HG03565 (cell line): Measurements from ENCODE around the gene EDN3.

Source experiments
- ATAC-seq: cut with Tn5 transposase; IDR thresholded peaks from one replicate; pipeline ENCODE4 v1.9.1; 2021; ENCODE audit warnings: mild to moderate bottlenecking, moderate library complexity; ENCODE audit not compliant: unreplicated experiment

The EDN3 gene

DNA sequence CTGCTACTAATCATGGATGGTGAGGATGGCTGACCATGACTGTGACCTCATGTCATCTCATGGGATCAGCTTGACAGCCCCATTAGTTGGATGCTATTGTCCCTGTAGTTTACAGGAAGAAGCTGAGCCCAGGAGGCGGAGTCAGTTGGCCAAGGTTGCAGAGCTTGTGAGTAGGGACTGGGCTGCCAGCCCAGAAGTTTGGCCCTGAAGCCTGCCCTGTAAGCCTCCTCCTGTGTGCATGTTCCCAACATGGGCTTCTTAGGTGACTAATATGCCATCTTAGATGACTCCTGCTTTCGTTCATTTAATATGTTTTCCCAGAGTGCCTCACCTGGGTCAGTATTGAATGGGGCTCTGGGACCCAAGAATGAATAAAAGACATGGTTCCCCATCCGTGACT is 6.9 kb downstream of the EDN3 start:
- ATAC-seq = no peak

DNA sequence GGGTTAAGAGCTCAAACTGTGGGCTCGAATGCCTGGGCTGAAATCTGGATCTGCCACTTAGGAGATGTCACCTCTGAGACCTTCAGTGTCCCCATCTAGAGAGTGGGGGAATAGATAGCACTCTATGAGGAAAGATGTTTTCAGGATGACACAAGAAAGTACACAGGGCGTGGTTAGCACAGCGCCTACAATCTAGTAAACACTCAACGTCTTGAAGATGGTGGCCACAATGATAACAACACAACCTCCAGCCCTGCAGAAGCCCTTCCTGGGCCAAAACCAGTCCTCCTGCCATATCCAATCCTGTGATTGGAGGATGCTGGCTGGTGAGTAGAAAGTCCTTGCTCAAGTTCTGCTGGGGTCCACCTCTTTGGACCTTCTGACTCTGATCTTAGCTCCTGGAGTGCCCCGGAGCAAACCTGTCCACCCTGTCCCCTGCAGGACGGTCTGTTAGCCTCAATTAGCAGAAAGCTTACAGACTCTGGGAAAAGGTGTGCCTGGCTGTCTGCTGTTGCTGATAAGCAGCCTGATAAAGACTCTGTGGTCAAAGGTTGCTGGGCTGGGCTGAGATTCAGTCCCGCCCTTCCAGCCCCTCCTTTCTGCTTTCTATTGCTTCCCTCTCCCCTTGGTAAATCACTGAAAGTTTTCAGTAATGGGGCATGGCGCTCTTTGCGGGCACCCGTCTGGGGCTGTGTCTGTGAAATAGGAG is 8.2 kb downstream of the EDN3 start:
- no peak for ATAC-seq

DNA sequence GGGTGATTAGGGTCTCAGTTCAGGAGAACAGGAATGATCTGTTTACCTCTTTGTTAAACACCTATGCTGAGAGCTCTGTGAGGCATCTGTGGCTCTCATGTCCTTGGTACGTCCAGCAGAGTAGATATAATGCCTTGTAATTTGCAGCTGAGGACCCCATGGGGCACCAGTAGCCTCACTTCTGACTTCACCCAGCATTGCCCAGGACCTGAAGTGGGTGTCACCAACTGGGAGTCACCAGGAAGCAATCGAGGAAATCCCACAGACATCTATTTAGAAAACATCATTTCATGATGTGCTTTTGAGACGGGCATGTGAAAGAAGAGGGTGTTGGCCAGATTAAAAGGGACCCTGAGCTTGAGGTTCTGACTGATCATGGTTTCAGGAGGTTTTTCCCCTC is 8.8 kb downstream of the EDN3 start:
- no peak for ATAC-seq

DNA sequence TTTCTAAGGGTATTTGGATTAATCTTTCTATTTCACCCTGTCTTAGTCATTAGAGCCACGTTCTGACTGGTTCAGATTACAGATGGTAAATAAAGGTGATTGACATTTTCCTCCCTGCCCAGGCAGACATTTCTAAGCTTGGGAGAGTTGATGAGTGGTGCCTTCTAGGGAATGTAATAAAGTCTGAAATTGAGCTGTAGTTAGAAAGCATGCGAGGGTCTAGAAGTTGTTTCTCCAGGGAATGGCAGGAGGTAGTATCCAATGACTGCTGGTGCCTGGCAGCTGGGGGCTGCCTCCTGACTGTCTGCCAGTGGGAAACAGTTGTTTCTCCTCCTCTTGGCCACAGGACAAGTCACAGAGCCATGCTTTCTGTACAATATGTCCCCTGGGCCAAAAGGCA is 14.6 kb downstream of the EDN3 start:
- no peak for ATAC-seq

DNA sequence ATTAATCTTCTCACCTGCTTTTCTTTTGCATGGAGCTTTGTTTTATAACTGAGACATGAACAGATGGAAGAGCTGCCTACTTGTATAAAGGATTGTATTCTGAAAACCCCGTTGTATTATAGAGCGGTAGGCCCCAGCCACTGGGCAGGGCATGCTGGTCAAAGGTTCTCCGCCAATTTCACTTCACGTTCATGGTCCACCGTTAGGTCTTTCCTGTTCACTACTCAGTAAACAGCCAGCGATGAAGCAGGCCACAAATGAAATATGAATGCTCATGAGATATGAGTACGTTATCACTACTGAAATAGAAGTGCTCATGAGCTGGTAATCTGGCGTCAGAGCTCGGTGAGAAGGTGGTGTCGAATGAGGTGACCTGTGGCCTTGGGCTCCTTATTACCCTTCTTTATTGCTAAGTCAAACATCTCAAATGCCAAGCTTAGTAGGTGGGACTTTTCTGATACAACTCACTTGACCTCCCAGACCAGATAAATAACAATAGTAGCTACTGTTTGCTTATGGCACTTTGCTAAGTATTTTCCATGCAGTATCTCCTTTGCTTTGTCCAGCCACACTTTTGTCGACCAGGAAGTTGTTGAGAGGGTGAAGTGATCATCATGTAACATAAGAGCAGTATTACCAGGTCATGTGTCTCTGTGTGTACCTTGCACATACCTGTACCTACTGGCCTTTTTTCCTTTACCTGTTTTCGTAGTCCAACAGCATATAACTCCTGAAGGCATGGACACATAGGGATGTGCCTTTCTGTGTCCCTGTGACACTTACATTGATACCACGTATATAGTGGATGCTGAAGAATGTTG is 16.7 kb downstream of the EDN3 start:
- no peak for ATAC-seq

DNA sequence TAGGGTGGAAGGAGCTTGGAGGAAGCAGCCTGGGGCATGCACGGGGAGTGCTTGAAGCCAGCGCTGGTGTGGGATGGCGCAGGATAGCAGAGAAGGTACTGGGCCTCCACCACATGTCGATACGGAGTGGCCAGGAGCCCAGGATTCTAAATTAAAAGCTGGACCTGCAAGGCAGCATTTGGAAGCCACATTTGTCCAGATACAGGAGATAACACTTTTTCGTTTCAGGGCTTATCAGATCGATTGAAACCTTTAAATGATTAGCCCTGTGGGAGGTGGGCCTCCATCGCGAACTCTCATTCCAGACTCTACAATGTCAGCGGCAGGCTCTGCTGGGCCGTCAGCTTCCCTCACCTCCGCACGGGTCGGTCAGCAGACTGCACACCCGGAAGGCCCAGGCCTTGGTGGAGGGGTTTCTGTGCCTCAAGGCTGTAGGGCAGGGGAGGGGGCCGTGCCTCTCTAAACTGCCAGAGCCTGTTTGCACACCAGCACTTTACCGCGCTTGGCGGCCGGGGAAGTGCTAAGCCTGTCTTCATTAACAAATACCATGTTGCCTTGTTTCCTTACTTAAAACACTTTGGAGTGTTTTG is 17.9 kb downstream of the EDN3 start:
- ATAC-seq = no peak

DNA sequence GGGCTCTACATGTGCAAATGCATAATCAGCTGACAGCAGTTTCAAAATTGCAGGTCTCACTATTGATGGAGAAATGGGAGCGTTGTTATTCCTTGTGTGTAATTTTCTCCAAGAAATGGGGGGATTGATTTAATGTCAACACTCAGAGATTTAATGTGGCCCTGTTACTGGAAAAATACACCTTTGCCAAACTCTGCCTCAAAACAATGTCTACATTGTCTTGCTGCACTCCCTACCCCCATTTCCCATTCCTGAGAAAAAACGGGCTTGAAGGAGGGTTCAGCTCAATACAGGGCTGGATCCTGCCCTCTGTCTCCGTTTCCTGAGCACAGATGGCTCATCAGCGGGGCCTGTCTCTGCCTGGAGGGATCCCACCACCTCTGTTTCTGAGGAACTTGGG is 18.4 kb downstream of the EDN3 start:
- ATAC-seq = no peak

DNA sequence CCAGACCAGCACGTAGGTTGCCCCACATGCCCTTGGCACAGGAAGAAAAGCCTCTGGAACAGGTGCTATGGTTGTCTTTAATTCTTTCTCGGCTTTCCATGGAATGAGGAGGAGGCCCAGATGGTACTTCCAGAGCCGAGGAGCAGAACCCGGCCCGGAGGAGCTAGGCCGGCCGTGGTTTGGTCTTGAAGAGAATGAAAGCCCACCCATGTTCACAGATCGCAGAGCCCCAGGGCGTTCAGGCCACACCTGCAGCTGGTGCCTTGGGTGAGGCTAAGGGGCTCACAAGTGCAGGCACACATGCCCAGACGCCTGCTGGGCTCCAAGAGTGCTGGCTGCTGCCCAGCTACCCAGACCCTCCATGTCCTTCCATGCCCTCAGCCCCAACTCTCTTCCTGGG is 20.0 kb downstream of the EDN3 start:
- ATAC-seq = no peak

DNA sequence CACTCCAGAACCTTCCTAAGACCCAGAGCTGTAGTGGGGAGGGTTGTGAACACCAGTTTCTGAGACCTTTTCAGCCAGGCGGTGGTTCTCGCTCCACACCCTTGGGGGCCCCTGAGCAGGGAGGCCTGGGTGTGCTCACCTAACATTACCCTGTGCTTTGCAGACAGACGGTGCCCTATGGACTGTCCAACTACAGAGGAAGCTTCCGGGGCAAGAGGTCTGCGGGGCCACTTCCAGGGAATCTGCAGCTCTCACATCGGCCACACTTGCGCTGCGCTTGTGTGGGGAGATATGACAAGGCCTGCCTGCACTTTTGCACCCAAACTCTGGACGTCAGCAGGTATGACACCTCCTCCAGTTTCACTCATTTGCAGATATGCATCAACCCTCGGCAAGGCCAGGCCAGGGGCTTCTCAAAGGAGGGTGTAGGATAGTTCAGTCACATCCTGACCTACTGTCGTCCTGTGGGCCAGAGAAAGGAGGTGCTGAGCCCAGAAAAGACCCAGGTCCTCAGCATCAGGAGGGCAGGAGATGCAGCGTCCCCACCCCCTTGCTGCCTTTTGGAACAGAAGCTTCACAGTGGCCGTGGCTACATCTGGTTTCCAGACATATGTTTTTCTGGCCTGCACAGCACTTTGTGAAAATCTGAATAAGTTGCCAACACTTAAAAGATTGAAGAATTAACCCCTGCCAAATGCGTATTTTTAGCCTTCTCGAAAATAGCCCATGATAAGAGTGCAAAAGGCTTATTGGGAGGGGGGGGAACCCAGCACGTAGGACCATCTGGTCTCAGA is 20.6 kb downstream of the EDN3 start:
- no peak for ATAC-seq

DNA sequence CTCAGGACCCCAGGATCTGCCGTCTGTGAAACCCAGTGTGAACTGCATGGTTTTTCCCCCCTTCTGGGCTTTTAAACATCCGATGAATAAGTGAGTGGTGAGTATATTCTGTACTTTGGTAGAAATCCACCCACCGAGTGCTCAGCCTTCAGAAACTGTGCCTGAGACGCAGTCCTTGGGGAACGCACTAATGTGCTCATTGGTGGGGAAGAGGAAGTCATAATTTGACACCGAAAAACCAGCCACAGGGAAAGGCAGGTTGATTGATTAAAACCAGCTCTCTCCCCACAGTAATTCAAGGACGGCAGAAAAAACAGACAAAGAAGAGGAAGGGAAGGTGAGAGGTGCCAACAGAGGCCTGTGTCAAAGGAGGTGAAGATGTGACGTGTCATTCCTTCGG is 21.7 kb downstream of the EDN3 start:
- no peak for ATAC-seq

DNA sequence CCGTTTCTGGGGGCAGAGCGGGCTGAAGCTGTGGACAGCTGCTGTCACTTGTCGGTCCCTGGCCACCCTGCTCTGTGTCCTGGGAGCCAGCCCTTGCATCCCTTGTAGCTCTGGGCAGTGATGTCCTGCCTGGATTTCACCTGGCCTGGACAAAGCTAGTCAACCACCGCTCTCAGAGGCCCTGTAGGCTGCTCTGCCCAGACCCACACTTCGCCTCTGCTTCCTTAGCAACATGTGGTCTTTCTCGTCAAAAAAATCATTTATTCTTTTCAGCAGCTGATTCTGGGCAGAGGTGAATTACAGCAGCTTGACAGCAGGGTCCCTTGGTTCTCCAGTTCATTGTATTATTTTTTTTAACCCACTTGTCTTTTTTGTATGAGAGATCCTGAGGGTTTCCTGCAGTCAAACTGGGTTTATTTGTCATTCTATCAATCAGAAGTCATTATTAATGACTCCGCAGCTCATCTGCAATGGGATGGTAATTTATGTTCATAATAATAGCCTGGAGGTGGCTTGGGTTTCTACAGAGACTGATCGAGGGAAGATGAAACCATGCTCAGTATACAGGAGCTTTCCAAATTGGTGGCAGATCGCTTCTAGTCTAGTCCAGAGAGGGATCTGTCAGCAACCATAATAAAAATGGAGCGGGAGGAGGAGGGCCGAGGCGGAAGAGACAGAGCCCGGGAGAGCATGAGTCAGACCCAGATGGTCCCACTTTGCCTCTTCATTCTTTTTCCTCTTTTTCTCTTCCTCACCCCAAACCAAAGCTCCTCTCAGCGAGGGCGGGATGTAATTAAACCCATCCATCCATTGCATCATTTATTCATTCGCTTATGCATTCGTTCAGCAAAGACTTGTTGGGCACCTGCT is 22.4 kb downstream of the EDN3 start:
- no peak for ATAC-seq

DNA sequence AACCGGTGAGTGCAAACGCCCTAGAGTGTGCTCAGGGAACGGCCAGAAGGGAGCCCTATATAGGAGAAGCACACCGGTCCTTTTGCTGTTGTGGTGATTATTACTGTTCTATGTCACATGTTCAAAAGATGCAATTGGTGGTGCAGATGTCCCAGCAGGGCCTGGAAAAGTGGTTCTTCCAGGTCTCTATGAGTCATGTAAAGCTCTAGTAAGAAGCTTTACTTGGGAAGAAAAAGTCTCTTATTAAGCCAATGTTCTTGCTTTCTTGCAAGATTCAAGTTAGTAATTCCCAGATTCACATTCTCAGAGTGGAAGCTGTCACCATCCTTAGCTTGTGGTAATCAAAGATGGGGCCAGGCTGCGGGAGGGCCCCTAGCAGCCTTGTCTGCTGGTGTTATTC is 23.3 kb downstream of the EDN3 start:
- no peak for ATAC-seq

DNA sequence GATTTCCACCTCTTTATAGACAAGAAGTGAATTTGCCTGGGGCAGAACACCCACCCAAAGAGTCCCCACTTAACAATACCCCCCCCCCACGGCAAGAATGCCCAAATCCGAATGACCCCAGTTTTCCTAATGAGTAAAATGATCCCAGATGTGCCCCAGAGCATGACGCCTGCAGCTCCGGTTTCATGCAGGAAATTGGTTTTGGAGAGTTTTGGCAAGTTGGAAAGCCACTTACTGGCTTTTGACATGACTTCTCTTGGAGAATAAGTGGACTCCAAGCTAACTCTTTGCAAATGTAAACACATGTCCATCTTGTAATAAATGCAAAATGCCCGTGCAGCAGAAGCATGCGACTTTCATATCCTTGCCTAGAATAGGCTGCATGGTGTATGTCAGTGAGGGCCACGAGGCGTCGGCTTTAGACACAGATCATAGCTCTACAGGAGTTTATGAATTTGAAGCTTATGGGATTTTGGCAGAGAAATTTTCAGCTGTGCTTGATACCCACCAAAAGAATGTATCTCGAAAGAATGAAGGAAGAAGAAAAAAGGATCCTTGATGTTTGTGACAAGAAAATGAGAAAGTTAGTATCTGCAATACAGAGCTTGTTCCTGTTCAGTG is 24.2 kb downstream of the EDN3 start:
- ATAC-seq = no peak

DNA sequence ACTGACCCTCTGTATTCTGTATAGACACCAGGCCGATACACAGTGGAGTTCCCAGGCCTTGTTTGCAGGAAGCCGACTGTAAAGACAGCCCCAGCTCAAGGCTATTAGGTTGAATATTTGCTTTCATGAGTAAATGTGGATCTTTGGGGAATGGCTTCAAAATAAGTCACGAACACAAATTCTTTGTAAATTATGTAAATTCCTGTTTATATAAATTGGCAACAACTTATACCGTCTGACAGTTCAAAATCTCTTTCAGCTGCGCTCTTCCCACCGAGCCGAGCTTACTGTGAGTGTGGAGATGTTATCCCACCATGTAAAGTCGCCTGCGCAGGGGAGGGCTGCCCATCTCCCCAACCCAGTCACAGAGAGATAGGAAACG is 24.7 kb downstream of the EDN3 start:
- ATAC-seq = no peak

DNA sequence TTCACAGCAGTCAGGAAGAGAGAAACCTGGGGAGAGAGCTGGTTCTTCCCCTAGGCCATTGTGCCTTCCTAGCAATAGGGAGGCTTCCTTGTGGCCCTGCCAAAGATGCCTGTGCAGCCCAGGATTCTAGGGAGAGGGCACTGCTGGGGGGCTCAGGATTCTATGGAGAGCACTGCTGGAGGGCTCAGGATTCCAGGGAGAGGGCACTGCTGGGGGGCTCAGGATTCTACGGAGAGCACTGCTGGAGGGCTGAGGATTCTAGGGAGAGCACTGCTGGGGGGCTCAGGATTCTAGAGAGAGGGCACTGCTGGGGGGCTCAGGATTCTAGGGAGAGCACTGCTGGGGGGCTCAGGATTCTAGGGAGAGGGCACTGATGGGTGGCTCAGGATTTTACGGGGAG is 25.8 kb downstream of the EDN3 start:
- no peak for ATAC-seq

DNA sequence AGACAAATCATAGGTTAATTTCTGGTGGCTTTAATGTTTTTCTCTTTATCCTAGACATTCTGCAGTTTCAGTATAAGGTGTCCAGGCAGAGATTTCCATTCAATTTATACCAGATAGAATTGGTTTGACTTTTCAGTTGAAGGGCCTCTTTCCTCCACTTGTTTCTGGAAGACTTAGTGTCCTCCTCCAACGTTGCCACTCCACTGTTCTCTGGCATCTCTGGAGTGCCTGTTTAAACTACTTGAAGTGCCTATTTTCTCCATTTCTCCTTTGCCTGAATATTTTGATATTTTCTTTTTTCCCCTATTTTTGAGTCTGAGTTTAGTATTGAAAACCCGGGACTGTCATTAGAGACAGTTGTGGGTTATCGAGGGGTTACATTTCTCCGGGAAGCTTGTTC is 27.7 kb downstream of the EDN3 start:
- ATAC-seq = no peak

DNA sequence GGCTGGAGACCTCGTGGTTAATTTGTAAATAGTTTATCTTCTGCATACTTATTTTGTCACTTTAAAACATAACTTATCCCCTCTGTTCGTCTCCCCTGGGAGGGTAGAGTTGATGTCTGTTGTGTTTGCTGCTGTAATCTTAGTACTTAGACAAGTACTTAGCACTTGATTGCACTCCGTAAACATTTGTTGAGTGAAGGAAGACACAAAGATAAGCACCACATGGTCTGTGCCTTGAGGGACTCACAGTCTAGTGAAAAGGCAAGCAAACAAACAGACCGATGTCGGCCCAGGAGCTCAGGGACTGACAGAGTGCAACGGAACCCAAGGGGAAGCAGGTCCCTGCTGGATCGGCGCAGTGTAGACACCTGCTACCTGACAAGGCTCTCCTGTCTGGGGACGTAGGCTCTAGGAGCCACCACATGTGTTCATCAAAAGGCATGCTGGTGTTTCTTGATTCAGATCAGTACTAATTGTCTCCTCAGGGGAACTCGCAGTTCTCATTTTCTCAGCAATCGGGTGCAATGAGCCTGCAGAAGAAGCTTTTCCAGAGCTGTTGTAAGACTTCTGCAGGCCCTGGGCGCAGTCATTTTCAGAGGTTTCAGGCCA is 31.4 kb downstream of the EDN3 start:
- ATAC-seq = no peak

DNA sequence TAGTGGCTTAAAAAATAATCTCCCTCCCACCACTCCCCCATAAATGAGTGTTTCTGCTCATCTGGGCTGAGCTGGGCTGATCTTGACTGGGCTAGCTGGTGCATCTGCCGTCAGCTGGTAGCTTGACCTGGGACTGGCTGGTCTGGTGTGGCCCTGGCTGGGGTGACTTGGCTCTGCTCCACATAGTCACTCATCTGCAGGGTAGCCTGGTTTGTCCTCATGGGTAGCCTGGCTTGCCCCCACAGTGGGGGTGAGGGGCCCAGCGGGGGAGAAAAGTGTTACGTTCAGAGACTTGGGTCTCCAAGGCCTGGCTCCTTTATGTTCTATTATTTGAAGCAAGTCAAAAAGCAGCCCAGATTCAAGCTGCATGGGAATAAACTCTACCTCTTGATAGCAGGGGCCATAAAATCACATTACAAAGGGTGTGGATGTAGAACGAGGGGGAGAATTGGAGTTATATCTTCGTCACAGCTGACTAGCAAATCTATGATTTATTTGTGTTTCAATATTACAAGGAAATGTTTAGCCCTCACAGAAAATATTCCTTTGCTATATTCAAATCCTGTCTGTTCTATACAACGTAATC is 32.9 kb downstream of the EDN3 start:
- no peak for ATAC-seq

DNA sequence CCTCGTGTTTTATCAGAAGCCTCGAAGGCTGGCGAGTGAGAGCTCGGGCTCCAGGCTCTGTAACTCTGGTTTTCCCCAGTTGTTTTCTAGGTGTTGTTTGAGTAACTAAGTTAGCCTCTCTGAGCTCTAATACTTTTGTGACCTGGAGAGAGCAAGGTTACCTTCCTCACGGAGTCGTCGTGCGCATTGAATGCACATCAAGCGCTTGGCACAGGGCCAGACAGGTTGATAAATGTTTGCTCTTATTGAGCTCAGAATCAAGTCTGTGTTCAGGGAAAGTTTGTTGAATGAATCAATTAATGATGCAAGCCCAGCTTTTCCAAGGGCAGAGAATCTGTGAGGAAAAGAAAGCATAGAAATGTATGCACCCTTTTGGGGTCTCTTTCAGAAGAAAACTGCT is 33.5 kb downstream of the EDN3 start:
- no peak for ATAC-seq
